K562 (cell line): ENCODE measurements around the gene FZD4. TPM values are rescaled to one million over a fixed set of nuclear protein-coding genes. Genes with fewer than 3 reads are reported as not detected.
A peak's percentile ranks its signal among the peaks of the same experiment; 100 is the strongest.

Experiments used
- ARID2 ChIP-seq: fragments of 450-650 bp; IDR thresholded peaks from 2 replicates; pipeline ENCODE4 v1.6.1; 2017; ENCODE audit warnings: antibody characterized with exemption, mild to moderate bottlenecking
- CHD7 ChIP-seq: fragments of 200-600 bp; sonication (generic); IDR thresholded peaks from one replicate; pipeline ENCODE4 v1.6.1; 2012; ENCODE audit warnings: mild to moderate bottlenecking, low read depth, low read length, inconsistent platforms
- GTF2F1 ChIP-seq: IDR thresholded peaks from 2 replicates; pipeline ENCODE4 v1.6.1; 2011; ENCODE audit warnings: low read depth, low read length, improper control_type of control experiment
- LEF1 ChIP-seq: fragments of 450-650 bp; IDR thresholded peaks from 2 replicates; pipeline ENCODE4 v1.6.1; 2016; ENCODE audit warnings: mild to moderate bottlenecking
- MBD1 ChIP-seq: fragments of 250-450 bp; sonication (Bioruptor Pico); IDR thresholded peaks from 2 replicates; pipeline ENCODE4 v1.8.0; 2022; ENCODE audit warnings: inconsistent platforms
- TCF3 ChIP-seq: sonication (generic); formaldehyde crosslinking; IDR thresholded peaks from 2 replicates; pipeline ENCODE4 v1.4.0; 2020; ENCODE audit warnings: mild to moderate bottlenecking, missing genetic modification reagents
- ZBTB26 ChIP-seq: fragments of 450-650 bp; formaldehyde crosslinking; IDR thresholded peaks from 2 replicates; pipeline ENCODE4 v1.4.0; 2022; ENCODE audit warnings: missing genetic modification characterization
- ZNF766 ChIP-seq: fragments of 200-800 bp; sonication (Bioruptor generic); conservative IDR thresholded peaks from 2 replicates; pipeline ENCODE4 v1.6.1; 2016; ENCODE audit warnings: missing genetic modification characterization, missing compliant biosample characterization
- polyA plus RNA-seq, 8 experiments: library from polyadenylated mRNA; depleted of rRNA in 4 of 8; stranded (reverse) in 5 of 8; unstranded in 3 of 8; fragments of >200 nt; fragmentation: Nextera tagmentation in 2 of 8; fragmentation: Illumina TruSeq in 1 of 8; extraction: Ambion mirVana in 2 of 8; extraction: Trizol in 1 of 8; gene quantifications; 2 replicates each; pipeline versions ENCODE4 v1.2.1 to v1.2.3, GENCODE V29; 2011 to 2014; ENCODE audit warnings: inconsistent platforms in 1 of 8, missing spikeins in 1 of 8
- total RNA-seq, 7 experiments: library from RNA; depleted of rRNA in 6 of 7; stranded (reverse); fragments of >200 nt in 6 of 7; fragmentation: Illumina TruSeq in 2 of 7; extraction: Trizol in 2 of 7; gene quantifications; 2 replicates each; pipeline versions ENCODE4 v1.2.1 to v1.2.3, GENCODE V29; 2011 to 2021; ENCODE audit warnings: low replicate concordance in 1 of 7
- TF ChIP-seq, protein P1 (sequence below): sonication (generic); formaldehyde crosslinking; IDR thresholded peaks from 2 replicates; pipeline ENCODE4 v1.8.1; 2023; ENCODE audit warnings: mild to moderate bottlenecking, missing genetic modification reagents

FZD4 gene
- total and polyA plus RNA-seq, 9 of the 15 experiments (the other 6 are each of a cell fraction or from before 2014, with no cell fraction given), result 1.2 to 7.9 (median 5.8) TPM

- no peak for TF ChIP-seq CHD7
- no peak for TF ChIP-seq GTF2F1
- TF ChIP-seq, protein P1, sequence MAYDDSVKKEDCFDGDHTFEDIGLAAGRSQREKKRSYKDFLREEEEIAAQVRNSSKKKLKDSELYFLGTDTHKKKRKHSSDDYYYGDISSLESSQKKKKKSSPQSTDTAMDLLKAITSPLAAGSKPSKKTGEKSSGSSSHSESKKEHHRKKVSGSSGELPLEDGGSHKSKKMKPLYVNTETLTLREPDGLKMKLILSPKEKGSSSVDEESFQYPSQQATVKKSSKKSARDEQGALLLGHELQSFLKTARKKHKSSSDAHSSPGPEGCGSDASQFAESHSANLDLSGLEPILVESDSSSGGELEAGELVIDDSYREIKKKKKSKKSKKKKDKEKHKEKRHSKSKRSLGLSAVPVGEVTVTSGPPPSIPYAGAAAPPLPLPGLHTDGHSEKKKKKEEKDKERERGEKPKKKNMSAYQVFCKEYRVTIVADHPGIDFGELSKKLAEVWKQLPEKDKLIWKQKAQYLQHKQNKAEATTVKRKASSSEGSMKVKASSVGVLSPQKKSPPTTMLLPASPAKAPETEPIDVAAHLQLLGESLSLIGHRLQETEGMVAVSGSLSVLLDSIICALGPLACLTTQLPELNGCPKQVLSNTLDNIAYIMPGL (CRISPR knock-in tag), result no peak
- TF ChIP-seq ZNF766 (CRISPR knock-in tag), result no peak
- 0 out of 2 replicates have a peak, but pooled peaks have one; percentile 18 for TF ChIP-seq LEF1
- peak; percentile 10; the same call in 1 of the 2 replicates for TF ChIP-seq TCF3 (CRISPR knock-in tag)
- TF ChIP-seq ARID2, result no peak
- TF ChIP-seq MBD1, result 0 out of 2 replicates have a peak, but pooled peaks have one; percentile 15
- TF ChIP-seq ZBTB26 (CRISPR knock-in tag), result no peak
- TF ChIP-seq, all 486 proteins: peak for 32
Measured at GRCh38 chr11:86996953-86997570, 41.9 kb upstream of the FZD4 start (continued).
